Measurements from ENCODE around the gene PODN.

Gene PODN

DNA sequence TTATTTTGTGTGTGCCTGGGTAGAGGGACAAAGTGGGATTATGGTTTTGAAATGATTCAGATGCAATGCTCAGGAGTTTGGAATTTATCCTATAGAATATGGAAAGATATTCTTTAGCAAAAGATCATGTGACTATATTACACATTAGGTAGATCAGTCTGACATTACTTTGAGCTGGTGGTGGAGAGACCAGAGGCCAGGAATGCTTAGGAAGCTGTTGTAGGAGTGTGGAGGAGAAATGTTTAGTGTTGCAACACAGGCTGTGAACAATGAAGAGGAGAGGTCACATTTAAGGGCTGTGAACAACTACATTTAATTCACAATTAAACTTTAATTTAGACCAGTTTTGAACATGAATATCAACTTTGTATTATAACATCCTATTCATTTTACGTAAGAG is 45.3 kb upstream of the PODN start:
- no peak overlapping the region for H3K27ac ChIP-seq (ENCODE audit: low read length)
- H3K36me3 ChIP-seq (replicated peaks; ENCODE audit: insufficient read depth, low read length), result no peaks in the 10 kb centered on the region
- H4K20me1 ChIP-seq (ENCODE audit: insufficient read depth, low read length), result no peaks in the 10 kb centered on the region
- H3K9ac ChIP-seq (ENCODE audit: low read length), result no peak overlapping the region
- H3K79me2 ChIP-seq (ENCODE audit: low read length), result peaks cover 36% of the 10 kb centered on the region
- H3K9me3 ChIP-seq (replicated peaks; ENCODE audit: insufficient read depth, low read length), result no peaks in the 10 kb centered on the region
- TF ChIP-seq EZH2 (optimal IDR thresholded peaks at IDR 0.05; ENCODE audit: low read depth, low read length), result no peak
- no peak for TF ChIP-seq EZH2phosphoT487 (IDR thresholded peaks at IDR 0.05; ENCODE audit: low read length)
- TF ChIP-seq, protein P1, sequence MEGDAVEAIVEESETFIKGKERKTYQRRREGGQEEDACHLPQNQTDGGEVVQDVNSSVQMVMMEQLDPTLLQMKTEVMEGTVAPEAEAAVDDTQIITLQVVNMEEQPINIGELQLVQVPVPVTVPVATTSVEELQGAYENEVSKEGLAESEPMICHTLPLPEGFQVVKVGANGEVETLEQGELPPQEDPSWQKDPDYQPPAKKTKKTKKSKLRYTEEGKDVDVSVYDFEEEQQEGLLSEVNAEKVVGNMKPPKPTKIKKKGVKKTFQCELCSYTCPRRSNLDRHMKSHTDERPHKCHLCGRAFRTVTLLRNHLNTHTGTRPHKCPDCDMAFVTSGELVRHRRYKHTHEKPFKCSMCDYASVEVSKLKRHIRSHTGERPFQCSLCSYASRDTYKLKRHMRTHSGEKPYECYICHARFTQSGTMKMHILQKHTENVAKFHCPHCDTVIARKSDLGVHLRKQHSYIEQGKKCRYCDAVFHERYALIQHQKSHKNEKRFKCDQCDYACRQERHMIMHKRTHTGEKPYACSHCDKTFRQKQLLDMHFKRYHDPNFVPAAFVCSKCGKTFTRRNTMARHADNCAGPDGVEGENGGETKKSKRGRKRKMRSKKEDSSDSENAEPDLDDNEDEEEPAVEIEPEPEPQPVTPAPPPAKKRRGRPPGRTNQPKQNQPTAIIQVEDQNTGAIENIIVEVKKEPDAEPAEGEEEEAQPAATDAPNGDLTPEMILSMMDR (IDR thresholded peaks at IDR 0.05; ENCODE audit: low read length), result no peak
- no peaks in the 10 kb centered on the region for H3K4me1 ChIP-seq (ENCODE audit: low read length)
- no peak for DNase-seq
- no peaks in the 10 kb centered on the region for H3K27me3 ChIP-seq (replicated peaks; ENCODE audit: insufficient read depth, low read length)
- H3K9me2 ChIP-seq (replicated peaks; ENCODE audit: insufficient read depth, low read length), result no peaks in the 10 kb centered on the region
- H3K4me3 ChIP-seq (ENCODE audit: low read length), result no peak overlapping the region
- H2AFZ ChIP-seq (ENCODE audit: low read length), result no peak overlapping the region
- H3K4me2 ChIP-seq (ENCODE audit: low read depth, low read length), result no peak overlapping the region
- no peaks in the 10 kb centered on the region for H3F3A ChIP-seq (ENCODE audit: insufficient read depth, low read length)

DNA sequence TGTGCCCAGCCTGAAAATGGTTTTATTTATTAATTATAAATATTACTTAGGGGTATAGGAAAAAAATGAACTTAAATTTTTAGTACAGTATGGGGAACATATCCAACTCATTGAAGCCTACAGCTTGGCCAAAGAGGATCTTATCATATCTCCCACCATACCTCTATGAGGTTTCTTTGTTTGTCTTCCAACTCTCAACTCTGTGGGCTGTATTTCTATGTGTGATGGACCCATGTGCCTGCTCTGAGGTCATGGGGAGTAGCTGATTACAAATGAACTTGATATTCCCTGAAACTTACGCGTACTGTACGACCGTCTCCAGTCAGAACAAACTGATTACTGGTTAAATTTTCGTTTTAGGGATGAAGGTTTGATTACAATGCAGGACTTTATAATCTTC is 41.4 kb upstream of the PODN start:
- no peak overlapping the region for H2AFZ ChIP-seq (ENCODE audit: low read length)
- H3K79me2 ChIP-seq (ENCODE audit: low read length), result peaks cover 52% of the 10 kb centered on the region
- H3K4me2 ChIP-seq (ENCODE audit: low read depth, low read length), result no peak overlapping the region
- no peaks in the 10 kb centered on the region for H3K36me3 ChIP-seq (replicated peaks; ENCODE audit: insufficient read depth, low read length)
- DNase-seq, result no peak
- H3K4me3 ChIP-seq (ENCODE audit: low read length), result no peak overlapping the region
- no peaks in the 10 kb centered on the region for H4K20me1 ChIP-seq (ENCODE audit: insufficient read depth, low read length)
- H3K9me2 ChIP-seq (replicated peaks; ENCODE audit: insufficient read depth, low read length), result no peaks in the 10 kb centered on the region
- no peak overlapping the region for H3K27ac ChIP-seq (ENCODE audit: low read length)
- H3K9me3 ChIP-seq (replicated peaks; ENCODE audit: insufficient read depth, low read length), result no peaks in the 10 kb centered on the region
- no peak overlapping the region for H3K9ac ChIP-seq (ENCODE audit: low read length)
- no peaks in the 10 kb centered on the region for H3F3A ChIP-seq (ENCODE audit: insufficient read depth, low read length)
- H3K27me3 ChIP-seq (replicated peaks; ENCODE audit: insufficient read depth, low read length), result no peaks in the 10 kb centered on the region
- TF ChIP-seq, protein P1 (IDR thresholded peaks at IDR 0.05; ENCODE audit: low read length), result no peak
- TF ChIP-seq EZH2phosphoT487 (IDR thresholded peaks at IDR 0.05; ENCODE audit: low read length), result no peak
- no peak for TF ChIP-seq EZH2 (optimal IDR thresholded peaks at IDR 0.05; ENCODE audit: low read depth, low read length)
- no peaks in the 10 kb centered on the region for H3K4me1 ChIP-seq (ENCODE audit: low read length)

DNA sequence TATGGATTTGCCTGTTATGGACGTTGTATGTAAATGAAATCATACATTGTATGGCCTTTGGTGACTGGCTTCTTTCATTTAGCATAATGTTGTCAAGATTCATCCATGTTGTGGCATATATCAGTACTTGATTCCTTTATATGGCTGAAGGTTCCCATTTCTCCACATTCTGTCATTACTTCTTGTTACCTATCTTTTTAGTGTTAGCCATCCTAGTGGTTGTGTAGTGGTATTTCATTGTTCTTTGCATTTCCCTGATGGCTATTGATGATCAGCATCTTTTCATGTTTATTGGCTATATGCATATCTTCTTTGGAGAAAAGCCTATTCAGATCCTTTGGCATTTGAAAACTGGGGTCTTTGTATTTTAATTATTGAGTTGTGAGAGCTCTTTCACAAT is 39.8 kb upstream of the PODN start:
- H3K9me3 ChIP-seq (replicated peaks; ENCODE audit: insufficient read depth, low read length), result no peaks in the 10 kb centered on the region
- H2AFZ ChIP-seq (ENCODE audit: low read length), result no peak overlapping the region
- no peak for DNase-seq
- H3K4me2 ChIP-seq (ENCODE audit: low read depth, low read length), result no peak overlapping the region
- H3K4me3 ChIP-seq (ENCODE audit: low read length), result no peak overlapping the region
- H3K9me2 ChIP-seq (replicated peaks; ENCODE audit: insufficient read depth, low read length), result no peaks in the 10 kb centered on the region
- no peaks in the 10 kb centered on the region for H3K27me3 ChIP-seq (replicated peaks; ENCODE audit: insufficient read depth, low read length)
- H3K9ac ChIP-seq (ENCODE audit: low read length), result no peak overlapping the region
- H3K79me2 ChIP-seq (ENCODE audit: low read length), result peaks cover 41% of the 10 kb centered on the region
- TF ChIP-seq, protein P1 (IDR thresholded peaks at IDR 0.05; ENCODE audit: low read length), result no peak
- TF ChIP-seq EZH2phosphoT487 (IDR thresholded peaks at IDR 0.05; ENCODE audit: low read length), result no peak
- no peak for TF ChIP-seq EZH2 (optimal IDR thresholded peaks at IDR 0.05; ENCODE audit: low read depth, low read length)
- no peaks in the 10 kb centered on the region for H4K20me1 ChIP-seq (ENCODE audit: insufficient read depth, low read length)
- no peaks in the 10 kb centered on the region for H3F3A ChIP-seq (ENCODE audit: insufficient read depth, low read length)
- no peaks in the 10 kb centered on the region for H3K36me3 ChIP-seq (replicated peaks; ENCODE audit: insufficient read depth, low read length)
- no peak overlapping the region for H3K27ac ChIP-seq (ENCODE audit: low read length)
- no peaks in the 10 kb centered on the region for H3K4me1 ChIP-seq (ENCODE audit: low read length)
